IMR-90 (cell line): Measurements from ENCODE around the gene SORCS1. TPM values are rescaled to one million over a fixed set of nuclear protein-coding genes. Genes with fewer than 3 reads are reported as not detected.

Experiments used
- ATAC-seq: fragments of 200-7000 bp; cut with Tn5 transposase; 2 replicates; pipeline ENCODE4 v1.9.1; 2020; ENCODE audit warnings: low read depth, mild to moderate bottlenecking, moderate library complexity
- BruUV-seq: library from RNA; stranded (reverse); fragments of 400-500 nt; replicated peaks from 2 replicates; lab custom pipeline; 2021; lab: Mats Ljungman, UMichigan
- CTCF ChIA-PET: fragments of 300-600 bp; formaldehyde crosslinking; extraction: SDS; loops from one replicate; lab custom pipeline; 2021; ENCODE audit warnings: antibody characterized with exemption; lab: Yijun Ruan, JAX
- POLR2A ChIA-PET: fragments of 300-600 bp; sonication (Branson Sonifier 250); formaldehyde crosslinking; loops from one replicate; lab custom pipeline; 2022; ENCODE audit warnings: antibody characterized with exemption; ENCODE audit not compliant: unreplicated experiment; lab: Charles Lee
- DNase-seq: peaks from one replicate; pipeline ENCODE4 v3.0.0; 2013
- H2AFZ ChIP-seq: replicated peaks from 2 replicates; pipeline ENCODE3; 2013; ENCODE audit warnings: low read length, mild to moderate bottlenecking; ENCODE audit not compliant: poor library complexity
- H2AK5ac ChIP-seq: 2 replicates; pipeline ENCODE4 v1.6.1; 2013; ENCODE audit warnings: low read depth, low read length, inconsistent platforms
- H2AK9ac ChIP-seq: replicated peaks from 2 replicates; pipeline ENCODE3; 2013; ENCODE audit warnings: mild to moderate bottlenecking, low read depth, low read length, moderate library complexity; ENCODE audit not compliant: poor library complexity
- H2BK120ac ChIP-seq: 2 replicates; pipeline ENCODE4 v1.6.1; 2013; ENCODE audit warnings: low read depth, low read length, inconsistent platforms
- H2BK15ac ChIP-seq: 3 replicates; pipeline ENCODE4 v1.6.1; 2013; ENCODE audit warnings: low read depth, low read length, inconsistent platforms
- H2BK20ac ChIP-seq: 2 replicates; pipeline ENCODE4 v1.6.1; 2013; ENCODE audit warnings: low read depth, mild to moderate bottlenecking, inconsistent platforms, low read length, moderate library complexity
- H2BK5ac ChIP-seq: 2 replicates; pipeline ENCODE4 v1.6.1; 2013; ENCODE audit warnings: mild to moderate bottlenecking, low read depth, low read length, inconsistent platforms; ENCODE audit not compliant: poor library complexity, severe bottlenecking
- H3K14ac ChIP-seq: replicated peaks from 2 replicates; pipeline ENCODE4 v1.6.1; 2013; ENCODE audit warnings: low read depth, low read length, inconsistent platforms
- H3K18ac ChIP-seq: 2 replicates; pipeline ENCODE4 v1.6.1; 2013; ENCODE audit warnings: low read depth, low read length, control low read depth
- H3K23ac ChIP-seq: 2 replicates; pipeline ENCODE4 v1.6.1; 2013; ENCODE audit warnings: low read depth, low read length, inconsistent platforms
- H3K27ac ChIP-seq: 2 replicates; pipeline ENCODE4 v1.5.1; 2013; ENCODE audit warnings: mild to moderate bottlenecking, control low read depth, low read length; ENCODE audit not compliant: insufficient read depth
- H3K27me3 ChIP-seq: 2 replicates; pipeline ENCODE4 v1.6.1; 2013; ENCODE audit warnings: low read length; ENCODE audit not compliant: control insufficient read depth, insufficient read depth
- H3K36me3 ChIP-seq: 2 replicates; pipeline ENCODE4 v1.6.1; 2013; ENCODE audit warnings: low read length, mixed read lengths; ENCODE audit not compliant: control insufficient read depth, insufficient read depth
- H3K4ac ChIP-seq: 2 replicates; pipeline ENCODE4 v1.6.1; 2013; ENCODE audit warnings: low read depth, low read length, inconsistent platforms
- H3K4me1 ChIP-seq: 2 replicates; pipeline ENCODE4 v1.6.1; 2013; ENCODE audit warnings: low read length, mixed read lengths; ENCODE audit not compliant: control insufficient read depth, insufficient read depth
- H3K4me2 ChIP-seq: 2 replicates; pipeline ENCODE4 v1.6.1; 2013; ENCODE audit warnings: low read depth, mild to moderate bottlenecking, control low read depth, low read length, moderate library complexity
- H3K4me3 ChIP-seq: 2 replicates; pipeline ENCODE4 v1.5.1; 2013; ENCODE audit warnings: low read depth, mild to moderate bottlenecking, control low read depth, low read length, moderate library complexity; ENCODE audit not compliant: insufficient read depth
- H3K56ac ChIP-seq: 2 replicates; pipeline ENCODE4 v1.6.1; 2013; ENCODE audit warnings: low read length, inconsistent platforms; ENCODE audit not compliant: insufficient read depth; ENCODE audit errors: extremely low read depth
- H3K79me1 ChIP-seq, 2 experiments: 2 replicates each; pipeline ENCODE4 v1.6.1; 2013; ENCODE audit warnings: low read length in 2 of 2, inconsistent platforms in 1 of 2, low read depth in 1 of 2
- H3K9ac ChIP-seq: 2 replicates; pipeline ENCODE4 v1.6.1; 2013; ENCODE audit warnings: low read depth, low read length, control low read depth
- H3K9me1 ChIP-seq: 2 replicates; pipeline ENCODE4 v1.6.1; 2013; ENCODE audit warnings: low read length, inconsistent platforms; ENCODE audit not compliant: insufficient read depth
- H3K9me3 ChIP-seq: 2 replicates; pipeline ENCODE4 v1.6.1; 2013; ENCODE audit warnings: low read length; ENCODE audit not compliant: control insufficient read depth, insufficient read depth
- H4K20me1 ChIP-seq: 2 replicates; pipeline ENCODE4 v1.6.1; 2013; ENCODE audit warnings: low read length, inconsistent platforms; ENCODE audit not compliant: insufficient read depth
- H4K5ac ChIP-seq: 2 replicates; pipeline ENCODE4 v1.6.1; 2013; ENCODE audit warnings: mild to moderate bottlenecking, low read depth, low read length, control low read depth
- H4K8ac ChIP-seq, 2 experiments: 2 replicates each; pipeline ENCODE4 v1.6.1; 2013; ENCODE audit warnings: low read depth in 2 of 2, low read length in 2 of 2, control low read depth in 1 of 2, inconsistent platforms in 1 of 2
- H4K91ac ChIP-seq: 2 replicates; pipeline ENCODE4 v1.6.1; 2013; ENCODE audit warnings: low read depth, low read length, inconsistent platforms; ENCODE audit not compliant: insufficient read depth
- CHD1 ChIP-seq: IDR thresholded peaks from 2 replicates; pipeline ENCODE4 v1.6.1; 2012; ENCODE audit warnings: low read depth, low read length, improper control_type of control experiment
- CTCF ChIP-seq: conservative IDR thresholded peaks from 2 replicates; pipeline ENCODE4 v1.5.1; 2012; ENCODE audit warnings: mild to moderate bottlenecking, low read depth, low read length, improper control_type of control experiment
- FOS ChIP-seq: fragments of 150-350 bp; IDR thresholded peaks from 2 replicates; pipeline ENCODE4 v1.6.1; 2016; ENCODE audit warnings: low read depth, low read length
- MAFK ChIP-seq: IDR thresholded peaks from 2 replicates; pipeline ENCODE4 v1.6.1; 2012; ENCODE audit warnings: low read depth, low read length, improper control_type of control experiment
- NFE2L2 ChIP-seq: fragments of 150-350 bp; IDR thresholded peaks from 2 replicates; pipeline ENCODE4 v1.6.1; 2016; ENCODE audit warnings: low read depth, mild to moderate bottlenecking, low read length
- POLR2A ChIP-seq: IDR thresholded peaks from 2 replicates; pipeline ENCODE4 v1.6.1; 2012; ENCODE audit warnings: mild to moderate bottlenecking, low read depth, low read length
- RAD21 ChIP-seq: IDR thresholded peaks from 2 replicates; pipeline ENCODE4 v1.6.1; 2012; ENCODE audit warnings: low read length, improper control_type of control experiment
- RCOR1 ChIP-seq: IDR thresholded peaks from 2 replicates; pipeline ENCODE4 v1.6.1; 2012; ENCODE audit warnings: mild to moderate bottlenecking, low read length, improper control_type of control experiment; ENCODE audit not compliant: insufficient replicate concordance
- RFX5 ChIP-seq: IDR thresholded peaks from 2 replicates; pipeline ENCODE4 v1.8.0; 2012; ENCODE audit warnings: low read depth, mild to moderate bottlenecking, low read length, moderate library complexity
- SMC3 ChIP-seq: fragments of 150-350 bp; IDR thresholded peaks from 2 replicates; pipeline ENCODE4 v1.6.1; 2016; ENCODE audit warnings: low read depth, mild to moderate bottlenecking, antibody characterized with exemption, low read length, moderate library complexity
- whole genome bisulfite sequencing, 2 experiments: methylation state at CpG; one replicate each; pipeline versions ENCODE4 v1.1.5 to v1.1.7; 2013; ENCODE audit warnings: missing lambda C conversion rate in 2 of 2; ENCODE audit not compliant: insufficient read length in 1 of 2; ENCODE audit errors: extremely low coverage in 2 of 2; 5-methylcytosine and 5-hydroxymethylcytosine counted together
- dilution Hi-C: fragments of 300-500 bp; cut with HindIII; formaldehyde crosslinking; loops from one replicate; pipeline ENCODE4 v1.14.3; 2018; ENCODE audit warnings: low sequenced_read_pairs; ENCODE audit not compliant: unreplicated experiment
- in situ Hi-C: fragments of 300-500 bp; cut with MboI; formaldehyde crosslinking; loops from 3 replicates; pipeline ENCODE4 v1.14.3; 2019; ENCODE audit warnings: low sequenced_read_pairs, inconsistent platforms, mixed read lengths
- intact Hi-C: fragments of 100-400 bp; cut with micrococcal nuclease; formaldehyde crosslinking; loops from 2 replicates; pipeline ENCODE4 v1.10.0; 2022
- polyA plus RNA-seq, 3 experiments: library from polyadenylated mRNA; depleted of rRNA; stranded (reverse); fragments of >200 nt; gene quantifications; 2 replicates each; pipeline ENCODE4 v1.2.3, GENCODE V29; 2012; ENCODE audit warnings: low replicate concordance in 1 of 3
- total RNA-seq: library from RNA; depleted of rRNA; stranded (reverse); fragments of >200 nt; gene quantifications from 2 replicates; pipeline ENCODE4 v1.2.3, GENCODE V29; 2012

SORCS1 gene
- total and polyA plus RNA-seq, 2 of the 4 experiments (the other 2 are of a cell fraction) = under 0.01 TPM; not detected in 1

DNA sequence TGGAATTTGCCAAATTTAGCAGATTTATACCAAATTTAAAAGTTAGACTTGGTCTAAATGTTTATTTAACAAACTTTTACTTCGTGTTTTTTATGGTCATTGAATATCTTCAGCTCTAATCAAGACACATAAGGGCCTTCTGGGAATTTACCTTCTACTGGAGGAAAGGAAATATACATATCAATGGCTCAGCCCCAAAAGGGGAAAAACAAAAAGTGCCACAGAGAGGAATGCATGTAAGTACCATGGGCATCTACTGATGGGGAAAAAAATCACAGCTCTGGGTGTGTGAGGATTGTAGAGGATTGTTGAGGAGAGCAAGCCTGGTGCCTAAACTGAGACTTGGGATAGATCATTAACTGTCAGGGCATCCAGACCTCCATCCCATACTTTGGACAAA lies 260.3 kb downstream of the SORCS1 start:
- Histone ChIP-seq H3K9me3 (peaks cover 4% of the 10 kb centered on the region; the same call in 1 of the 2 replicates), H3K4ac (no peak overlapping the region), H3K27me3 (no peaks in the 10 kb centered on the region), H2BK20ac (no peak overlapping the region), H3K27ac (no peak overlapping the region), H3K4me2 (no peak overlapping the region), H2AK5ac (no peak overlapping the region), H3K23ac (no peak overlapping the region), H4K8ac (no peak overlapping the region), H2BK5ac (no peak overlapping the region), H3K9me1 (no peaks in the 10 kb centered on the region), H4K91ac (no peak overlapping the region), H2AFZ (no peak overlapping the region), H3K79me1 (no peaks in the 10 kb centered on the region), H3K4me3 (no peak overlapping the region), H2AK9ac (no peak overlapping the region), H3K14ac (no peak overlapping the region), H3K36me3 (no peaks in the 10 kb centered on the region), H2BK120ac (no peak overlapping the region), H4K20me1 (no peaks in the 10 kb centered on the region), H3K9ac (no peak overlapping the region), H4K5ac (no peak overlapping the region), H3K56ac (no peak overlapping the region), H3K18ac (no peak overlapping the region), H2BK15ac (no peak overlapping the region), H3K4me1 (no peaks in the 10 kb centered on the region)
- in situ Hi-C loops (no loop called here), intact Hi-C loops (no loop called here), dilution Hi-C loops (no loop called here)
- BruUV-seq = no TSS peak
- ChIA-PET POLR2A (no interaction called here), CTCF (no interaction called here)
- no CpG with 5 or more reads among the region's 1 CpG for WGBS, 2 experiments
- no peak for DNase-seq
- ATAC-seq = no peak
- no peak for TF ChIP-seq CTCF
- no peak for TF ChIP-seq RCOR1
- TF ChIP-seq MAFK = no peak
- TF ChIP-seq SMC3 = no peak
- no peak for TF ChIP-seq CHD1
- TF ChIP-seq FOS = no peak
- no peak for TF ChIP-seq RAD21
- no peak for TF ChIP-seq RFX5
- no peak for TF ChIP-seq POLR2A
- no peak for TF ChIP-seq NFE2L2
